Suppressor macrophage (primary cell): ENCODE results near the gene ARPC2.

Experiments used
- DNase-seq, 4 experiments: peaks; one replicate each; pipeline ENCODE4 v3.0.0-alpha.2; 2020 to 2022

Gene ARPC2

DNA sequence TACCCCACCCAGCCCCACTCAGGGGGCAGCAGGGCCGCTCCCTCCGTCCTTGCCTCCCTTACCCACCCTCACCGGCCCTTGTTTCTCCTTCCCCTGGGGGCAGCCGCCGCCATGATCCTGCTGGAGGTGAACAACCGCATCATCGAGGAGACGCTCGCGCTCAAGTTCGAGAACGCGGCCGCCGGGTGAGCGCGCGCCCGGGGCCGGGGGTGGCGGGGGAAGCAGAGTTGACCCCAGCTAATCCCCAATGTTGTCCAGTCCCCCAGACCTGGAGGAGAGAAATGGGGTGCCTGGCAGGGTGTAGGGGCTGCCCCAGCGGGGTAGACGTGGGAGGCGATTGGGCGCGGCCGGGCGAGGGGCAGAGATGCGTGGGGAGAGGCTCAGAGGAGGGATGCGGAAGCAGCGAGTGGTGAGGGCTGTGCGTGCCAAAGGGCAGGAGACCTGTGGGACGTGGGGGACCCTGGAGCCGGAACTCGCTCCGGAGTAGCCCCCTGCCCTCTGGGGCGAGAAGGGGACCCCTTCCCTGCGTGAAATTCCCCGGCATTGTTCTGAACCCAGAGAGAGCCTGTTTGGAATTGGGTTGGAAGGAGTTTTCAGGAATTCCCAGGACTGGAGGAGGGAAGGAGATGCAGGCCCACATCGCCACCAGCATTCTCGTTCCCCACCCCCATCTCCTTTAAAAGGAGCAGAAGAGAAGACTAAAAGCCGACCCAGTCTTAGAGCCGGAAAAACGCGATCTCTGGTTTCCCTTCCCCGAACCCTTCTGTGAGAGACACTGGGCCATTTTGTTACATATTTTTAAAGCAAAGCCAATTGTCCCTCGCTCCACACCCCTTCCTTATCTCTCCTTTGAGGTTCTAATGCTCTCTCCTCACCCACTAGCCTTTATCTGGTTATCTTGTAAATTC lies 625 bp downstream of the ARPC2 start:
- peak; percentile 84 to 91 (median 89) for DNase-seq

DNA sequence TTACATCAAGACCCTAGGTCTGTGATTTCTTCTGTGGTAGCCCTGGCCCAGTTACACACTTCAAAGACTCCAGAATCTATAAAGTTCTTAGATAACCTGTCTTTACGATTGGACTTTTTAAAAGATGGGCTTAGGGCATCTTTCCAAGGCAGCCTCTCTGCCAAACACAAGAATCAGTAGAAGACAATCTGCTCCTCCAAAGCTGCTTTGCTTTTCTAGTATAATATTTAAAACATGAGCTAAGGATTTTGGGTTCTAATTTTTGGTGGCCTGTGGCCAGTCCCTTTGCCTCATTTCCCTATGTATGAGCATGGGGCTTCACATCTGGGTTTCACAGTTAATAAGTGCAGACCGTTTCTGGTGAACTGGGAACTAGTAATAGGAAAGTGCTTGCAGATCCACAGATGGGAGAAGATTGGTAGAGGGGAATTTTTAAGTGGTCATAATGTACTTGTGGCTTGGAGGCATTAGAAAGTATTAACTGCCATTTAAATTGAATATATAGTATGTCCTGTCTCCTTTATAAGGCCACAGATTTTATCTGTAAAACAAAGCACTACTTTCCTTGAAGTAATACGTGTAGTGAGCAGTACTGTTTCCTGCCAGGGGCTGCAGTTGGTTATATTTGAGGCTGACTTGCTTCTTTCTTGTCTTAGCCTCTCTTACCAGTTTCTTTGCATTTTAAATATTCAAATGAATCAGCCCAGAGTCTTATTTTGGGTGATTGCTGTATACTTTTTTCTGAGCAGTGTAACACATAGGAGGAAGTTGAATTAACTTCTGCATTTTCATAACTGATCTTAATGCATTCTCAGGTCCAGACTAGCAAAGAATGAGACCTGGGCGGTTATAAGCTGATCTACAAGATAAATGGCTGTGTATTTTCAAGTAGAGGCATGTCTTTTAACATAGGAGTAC lies 1.5 kb downstream of the ARPC2 start:
- peak; percentile 39 to 83 (median 62) for DNase-seq

DNA sequence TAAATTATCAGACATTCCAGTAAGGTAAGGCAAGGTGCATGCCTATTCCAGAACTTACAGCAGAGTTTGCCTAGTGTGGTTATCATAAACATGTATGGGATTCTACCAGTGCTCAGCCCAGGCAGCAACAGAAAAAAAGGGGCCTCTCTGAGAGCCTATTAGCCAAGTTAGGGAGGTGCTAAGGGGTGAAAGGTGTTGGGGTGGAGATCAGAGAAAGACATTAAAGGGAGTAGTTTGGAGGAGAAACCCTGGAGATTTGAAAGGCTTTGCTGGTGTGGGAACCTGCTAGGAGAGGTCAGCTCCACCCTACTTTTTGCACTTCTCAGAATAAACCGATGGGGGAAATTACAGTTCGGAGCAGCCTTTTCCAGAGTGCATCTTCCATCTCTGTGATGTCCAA lies 2.9 kb downstream of the ARPC2 start:
- peak in 2 of 4 experiments; percentile 24 to 32 for DNase-seq

DNA sequence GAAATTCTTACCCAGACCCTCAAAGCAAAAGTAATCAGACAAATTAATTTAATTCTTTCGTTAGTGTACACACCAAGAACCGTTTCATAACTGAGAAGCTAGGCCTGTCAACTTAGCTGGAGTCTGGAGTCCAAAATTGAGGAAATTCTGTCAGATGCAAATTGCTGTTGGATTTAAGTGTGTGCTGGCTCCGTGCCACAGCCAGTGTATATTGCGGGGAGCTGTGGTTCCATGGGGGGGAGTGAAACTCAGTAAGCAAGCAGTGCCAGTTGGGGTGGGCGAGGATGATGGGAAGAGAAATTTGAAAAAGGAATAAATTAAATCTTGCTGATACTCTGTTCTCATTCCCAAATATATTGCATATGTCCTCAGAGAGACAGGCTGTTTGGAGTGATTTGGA lies 4.0 kb downstream of the ARPC2 start:
- peak in 3 of 4 experiments; percentile 53 to 73 (median 57) for DNase-seq

DNA sequence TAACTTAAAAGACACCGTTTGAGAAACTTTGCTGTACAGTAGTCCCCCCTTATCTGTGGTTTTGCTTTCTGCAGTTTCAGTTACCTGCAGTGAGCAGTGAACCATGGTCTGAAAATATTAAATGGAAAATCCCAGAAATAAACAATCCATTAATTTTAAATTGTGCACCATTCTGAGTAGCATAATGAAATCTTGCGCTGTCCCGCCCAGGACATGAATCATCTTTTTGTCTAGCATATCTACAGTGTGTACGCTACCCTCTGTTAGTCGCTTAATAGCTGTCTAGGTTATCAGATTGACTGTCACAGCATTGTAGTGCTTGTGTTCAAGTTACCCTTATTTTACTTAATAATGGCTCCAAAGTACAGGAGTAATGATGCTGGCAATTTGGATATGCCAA lies 6.1 kb downstream of the ARPC2 start:
- DNase-seq = no peak

DNA sequence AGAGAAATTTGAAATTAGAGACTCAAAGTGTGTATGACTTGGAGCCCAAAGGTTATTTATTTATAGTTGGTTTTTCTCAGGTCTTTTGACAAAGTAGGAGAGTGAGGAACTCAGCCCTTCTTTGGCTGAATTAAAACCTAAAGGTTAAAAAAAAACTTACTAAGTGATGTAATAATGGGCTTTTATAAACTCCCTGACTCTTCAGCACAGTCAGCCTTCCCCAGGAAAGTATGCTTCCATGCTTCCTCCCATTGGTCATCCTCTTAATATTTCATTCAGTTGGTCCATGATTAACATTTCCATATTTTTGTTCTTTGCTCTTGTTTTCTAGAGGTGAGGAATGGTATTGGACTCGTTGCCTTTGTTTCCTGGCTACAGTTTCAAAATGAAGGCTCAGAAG lies 7.2 kb downstream of the ARPC2 start:
- DNase-seq = peak in 1 of 4 experiments; percentile 35

DNA sequence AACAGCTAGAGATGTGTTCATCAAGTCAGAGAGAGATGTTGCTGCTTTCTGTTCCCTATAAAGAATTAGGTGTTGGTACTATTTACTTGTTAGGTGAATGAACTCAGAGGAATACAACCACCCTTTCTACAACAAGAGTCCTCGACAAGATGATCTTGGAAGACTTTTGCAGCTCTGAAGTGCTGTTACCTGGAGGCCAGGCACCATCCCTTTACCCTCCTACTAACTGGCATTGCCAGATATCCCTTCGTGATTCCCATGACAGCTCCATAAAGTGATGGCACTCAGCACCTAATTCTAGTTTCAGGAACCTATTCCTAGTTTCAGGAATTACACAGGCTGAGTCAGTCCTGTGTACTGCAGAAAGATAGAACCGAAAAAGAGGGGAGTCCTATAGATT lies 9.9 kb downstream of the ARPC2 start:
- no peak for DNase-seq

DNA sequence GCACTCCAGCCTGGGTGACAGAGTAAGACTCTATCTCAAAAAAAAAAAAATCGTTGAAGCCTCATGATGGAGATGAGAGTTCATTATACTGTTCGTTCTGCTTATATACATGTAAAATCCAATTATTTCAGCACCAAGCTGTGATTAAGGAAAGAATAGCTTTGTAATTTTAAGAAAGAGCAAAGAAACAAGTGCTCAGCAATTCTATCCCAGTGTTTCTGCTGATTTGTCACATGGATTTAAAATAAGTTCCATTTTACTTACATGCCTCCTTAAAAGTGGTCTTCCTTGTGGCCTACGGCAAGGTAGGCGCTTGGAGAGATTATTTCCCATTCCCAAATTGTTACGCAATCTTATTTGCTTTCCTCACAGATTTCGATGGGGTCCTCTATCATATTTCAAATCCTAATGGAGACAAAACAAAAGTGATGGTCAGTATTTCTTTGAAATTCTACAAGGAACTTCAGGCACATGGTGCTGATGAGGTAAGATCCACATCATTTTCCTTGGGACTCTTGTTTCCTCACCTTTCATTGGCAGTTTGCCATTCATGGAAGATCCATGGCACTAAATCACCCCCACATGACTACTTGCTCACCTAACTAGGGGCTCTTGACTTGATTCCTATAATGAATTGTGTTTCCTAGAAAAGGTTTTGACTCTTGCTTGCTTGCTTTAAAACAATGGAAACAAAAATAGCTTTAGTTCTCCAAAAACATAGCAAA lies 11.5 kb downstream of the ARPC2 start:
- DNase-seq = peak; percentile 32 to 76 (median 52)

DNA sequence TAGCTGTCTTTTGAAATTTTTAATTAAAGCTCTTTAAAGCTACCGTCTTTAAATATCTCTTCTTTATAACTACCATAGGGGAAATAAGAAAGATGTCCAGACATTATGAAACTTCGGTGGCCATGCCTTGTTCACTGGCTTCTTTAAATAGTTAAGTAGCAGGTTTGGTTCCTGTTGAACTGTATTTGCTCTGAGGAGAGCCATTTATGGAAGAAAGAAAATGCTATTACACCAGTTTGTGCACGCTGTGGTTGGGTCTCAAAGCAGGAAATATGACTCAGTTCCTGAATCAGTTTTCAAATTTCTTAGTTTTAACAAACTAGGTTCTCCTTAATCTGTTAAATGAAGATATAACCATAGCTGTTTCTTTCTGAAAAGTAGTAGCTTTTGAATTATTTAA lies 12.2 kb downstream of the ARPC2 start:
- peak; percentile 72 to 94 (median 86) for DNase-seq

DNA sequence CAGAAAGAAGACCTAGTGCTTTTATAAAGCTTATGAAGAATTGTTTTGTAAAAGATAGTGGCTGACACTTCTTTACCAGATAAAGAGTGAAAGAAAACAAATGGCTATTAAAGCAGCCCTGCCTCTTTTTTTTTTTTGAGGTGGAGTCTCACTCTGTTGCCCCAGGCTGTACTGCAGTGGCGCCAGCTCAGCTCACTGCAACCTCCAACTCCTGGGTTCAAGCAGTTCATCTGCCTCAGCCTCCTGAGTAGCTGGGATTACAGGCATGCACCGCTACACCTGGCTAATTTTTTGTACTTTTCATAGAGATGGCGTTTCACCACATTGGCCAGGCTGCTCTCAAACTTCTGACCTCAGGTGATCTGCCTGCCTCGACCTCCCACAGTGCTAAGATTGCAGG lies 12.9 kb downstream of the ARPC2 start:
- no peak for DNase-seq

DNA sequence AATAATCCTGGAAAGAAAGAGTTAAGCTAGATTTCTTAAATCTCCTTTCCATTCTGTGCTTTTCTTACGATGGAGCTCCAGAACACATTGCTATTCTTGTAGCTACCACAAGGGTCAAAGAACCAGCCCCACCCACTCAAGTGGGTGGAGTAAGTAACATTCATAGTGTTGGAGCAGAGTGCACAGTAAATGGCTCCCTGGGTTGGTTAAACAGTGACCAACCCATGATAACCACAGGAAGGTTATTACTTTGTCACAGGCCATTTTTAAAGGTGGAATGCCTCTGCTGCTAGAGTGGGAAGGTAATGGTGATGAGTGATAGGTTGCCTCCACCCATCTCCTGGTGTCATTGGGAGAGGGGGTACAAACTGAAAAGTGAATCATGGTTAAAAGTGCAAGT lies 13.9 kb downstream of the ARPC2 start:
- peak in 3 of 4 experiments; percentile 49 to 65 (median 61) for DNase-seq

DNA sequence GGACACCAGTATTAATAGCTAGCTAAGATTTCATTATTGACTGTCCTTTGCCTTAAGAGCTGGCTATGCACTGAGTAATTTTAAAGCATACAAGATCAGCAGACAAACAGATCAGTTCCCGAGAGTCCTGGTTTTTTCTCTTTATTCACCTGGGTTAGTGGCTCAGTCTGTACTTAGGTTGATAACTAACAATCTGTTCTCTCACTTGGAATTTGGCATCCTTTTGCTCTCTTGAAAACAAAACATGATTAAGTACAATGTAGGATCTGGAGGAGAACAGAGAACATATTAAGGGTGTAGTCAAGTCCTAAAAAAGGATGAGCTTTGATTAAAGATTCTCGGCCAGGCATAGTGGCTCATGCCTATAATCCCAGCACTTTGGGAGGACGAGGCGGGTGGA lies 16.6 kb downstream of the ARPC2 start:
- DNase-seq = no peak

DNA sequence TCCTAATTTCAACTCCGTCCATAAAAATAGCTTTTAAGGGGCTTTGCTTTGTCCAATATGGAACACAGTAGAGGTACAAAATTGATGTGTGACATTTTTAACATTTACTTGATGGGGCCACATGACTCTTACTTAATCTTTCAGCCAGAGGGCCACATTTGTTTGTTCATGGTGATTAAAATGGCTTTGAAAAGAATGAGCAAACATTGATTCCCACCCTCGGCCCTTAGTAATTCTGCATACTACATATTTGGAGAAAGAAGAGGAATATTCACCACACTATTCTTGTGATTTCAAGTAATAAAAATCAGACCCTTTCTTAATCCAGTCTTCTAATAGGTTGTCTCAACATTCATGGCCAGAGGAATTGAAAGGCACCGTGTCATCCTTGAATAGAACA lies 17.5 kb downstream of the ARPC2 start:
- DNase-seq = no peak

DNA sequence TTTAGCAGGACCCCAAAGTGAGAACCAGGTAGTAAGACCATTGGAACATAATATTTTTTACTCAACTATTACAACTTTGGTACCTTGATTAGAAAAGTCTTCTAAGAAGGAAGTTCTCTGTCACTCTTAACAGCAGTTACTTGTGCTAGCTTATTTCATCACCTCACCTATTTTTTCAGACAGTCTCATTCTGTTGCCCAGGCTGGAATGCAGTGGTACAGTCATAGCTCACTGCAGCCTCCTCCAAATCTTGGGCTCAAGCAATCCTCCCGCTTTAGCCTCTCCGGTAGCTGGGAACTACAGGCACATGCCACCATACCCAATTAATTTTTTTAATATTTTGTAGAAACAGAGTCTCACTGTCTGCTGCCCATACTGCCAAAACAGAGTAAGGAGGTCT lies 18.0 kb downstream of the ARPC2 start:
- no peak for DNase-seq

DNA sequence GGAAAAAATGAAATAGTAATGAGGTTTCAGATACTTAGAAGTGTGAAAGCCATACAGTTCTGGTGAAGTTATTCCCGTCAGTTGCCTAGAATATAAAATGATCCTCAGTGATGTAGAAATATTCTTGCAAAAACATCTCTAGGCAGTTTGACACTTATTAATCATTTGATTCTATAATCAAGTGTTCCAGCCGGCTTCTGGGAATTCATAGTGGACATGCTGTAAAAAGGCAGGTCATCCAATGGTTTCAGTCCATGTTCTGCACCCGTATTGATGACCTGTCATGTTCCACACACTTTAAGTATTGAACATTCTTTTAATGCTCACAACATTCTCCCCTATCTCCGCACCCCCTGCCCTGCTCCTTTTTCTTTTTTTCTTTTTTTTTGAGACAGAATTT lies 19.8 kb downstream of the ARPC2 start:
- no peak for DNase-seq

DNA sequence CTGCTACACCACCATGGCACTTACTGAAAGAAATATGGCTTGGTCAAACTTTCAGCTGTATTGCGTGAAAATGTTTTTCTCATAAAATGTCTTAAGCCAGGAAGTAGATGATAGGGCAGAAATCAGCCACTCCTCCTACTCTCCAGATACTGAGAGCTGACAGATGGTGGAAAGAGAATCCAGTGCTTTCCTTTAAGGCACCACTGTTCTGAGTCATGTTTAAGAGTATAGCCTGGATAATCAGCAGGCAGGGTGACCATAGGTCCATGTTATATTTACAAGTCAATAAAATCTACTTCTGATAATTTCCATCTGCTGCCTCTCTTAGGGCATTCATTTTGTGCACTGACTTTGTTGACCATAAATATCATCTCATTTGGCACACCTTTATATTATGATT lies 21.9 kb downstream of the ARPC2 start:
- no peak for DNase-seq

DNA sequence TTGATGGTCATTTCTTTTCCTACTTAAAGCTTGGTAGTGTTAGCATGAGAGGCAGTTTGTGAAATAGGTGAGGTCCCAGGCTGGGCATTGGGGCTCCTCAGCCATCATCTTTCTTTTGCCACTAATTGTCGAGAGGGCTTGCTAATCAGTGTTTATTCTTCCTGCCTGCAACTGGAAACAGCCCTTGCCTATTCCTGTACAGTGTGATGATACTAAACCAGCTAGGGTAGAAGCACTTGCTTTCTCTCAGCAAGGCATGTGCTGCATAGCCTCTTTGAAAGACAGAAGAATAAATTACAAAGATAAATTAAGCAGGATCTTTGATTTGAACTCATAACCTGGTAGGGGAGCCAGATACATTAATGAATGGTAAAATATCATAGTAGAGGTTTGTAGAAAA lies 27.2 kb downstream of the ARPC2 start:
- DNase-seq = no peak

DNA sequence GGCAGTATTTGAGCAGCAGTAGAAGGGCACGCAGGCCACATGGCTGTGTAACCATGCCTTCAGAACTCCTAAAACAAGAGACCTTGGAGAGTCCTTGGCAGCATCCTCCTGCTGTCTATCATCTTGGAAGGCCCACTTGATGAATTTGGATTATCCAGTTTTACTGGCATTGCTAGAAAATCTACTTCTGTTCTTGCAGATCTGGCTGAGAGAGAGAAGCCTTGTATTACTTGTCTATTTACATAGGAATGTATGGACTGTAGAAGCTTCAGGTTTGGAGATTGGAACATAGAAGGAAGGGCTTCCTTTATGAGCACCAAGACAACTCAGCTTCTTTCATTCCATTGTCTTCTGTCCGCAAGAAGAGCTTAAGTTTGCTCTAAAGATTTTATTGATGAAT lies 27.7 kb downstream of the ARPC2 start:
- no peak for DNase-seq

DNA sequence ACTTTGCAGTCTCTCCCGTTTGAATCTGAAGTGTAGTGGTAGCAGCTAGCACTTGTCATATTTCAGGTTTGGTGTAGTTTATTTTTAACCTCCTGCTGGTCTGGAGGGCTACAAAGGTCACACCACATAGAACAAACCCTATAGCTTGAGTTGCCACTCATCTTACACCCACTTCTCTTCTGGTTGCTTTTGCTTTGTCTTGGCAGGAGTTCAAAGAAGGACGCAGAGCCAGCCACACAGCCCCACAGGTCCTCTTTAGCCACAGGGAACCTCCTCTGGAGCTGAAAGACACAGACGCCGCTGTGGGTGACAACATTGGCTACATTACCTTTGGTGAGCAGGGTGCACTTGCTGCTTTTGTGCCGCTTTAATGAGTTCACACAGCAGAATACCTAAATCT lies 28.2 kb downstream of the ARPC2 start:
- DNase-seq = no peak

DNA sequence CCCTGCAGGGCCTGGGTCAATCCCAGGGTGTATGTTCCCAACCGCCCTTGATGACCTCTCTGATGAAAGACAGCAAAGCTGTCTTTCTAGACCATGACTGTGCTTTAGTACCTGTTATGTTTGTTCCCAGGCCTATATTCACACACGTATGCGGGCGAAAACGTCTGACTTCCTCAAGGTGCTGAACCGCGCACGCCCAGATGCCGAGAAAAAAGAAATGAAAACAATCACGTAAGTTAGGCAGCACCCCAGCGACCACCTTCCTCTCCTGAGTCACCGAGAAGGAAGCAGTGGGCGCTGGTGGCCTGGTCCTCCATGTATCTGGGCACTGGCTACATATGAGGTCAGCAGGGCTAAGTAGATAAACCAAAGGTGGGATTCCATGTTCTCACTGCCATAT lies 32.7 kb downstream of the ARPC2 start:
- DNase-seq = peak in 2 of 4 experiments; percentile 47 to 52

DNA sequence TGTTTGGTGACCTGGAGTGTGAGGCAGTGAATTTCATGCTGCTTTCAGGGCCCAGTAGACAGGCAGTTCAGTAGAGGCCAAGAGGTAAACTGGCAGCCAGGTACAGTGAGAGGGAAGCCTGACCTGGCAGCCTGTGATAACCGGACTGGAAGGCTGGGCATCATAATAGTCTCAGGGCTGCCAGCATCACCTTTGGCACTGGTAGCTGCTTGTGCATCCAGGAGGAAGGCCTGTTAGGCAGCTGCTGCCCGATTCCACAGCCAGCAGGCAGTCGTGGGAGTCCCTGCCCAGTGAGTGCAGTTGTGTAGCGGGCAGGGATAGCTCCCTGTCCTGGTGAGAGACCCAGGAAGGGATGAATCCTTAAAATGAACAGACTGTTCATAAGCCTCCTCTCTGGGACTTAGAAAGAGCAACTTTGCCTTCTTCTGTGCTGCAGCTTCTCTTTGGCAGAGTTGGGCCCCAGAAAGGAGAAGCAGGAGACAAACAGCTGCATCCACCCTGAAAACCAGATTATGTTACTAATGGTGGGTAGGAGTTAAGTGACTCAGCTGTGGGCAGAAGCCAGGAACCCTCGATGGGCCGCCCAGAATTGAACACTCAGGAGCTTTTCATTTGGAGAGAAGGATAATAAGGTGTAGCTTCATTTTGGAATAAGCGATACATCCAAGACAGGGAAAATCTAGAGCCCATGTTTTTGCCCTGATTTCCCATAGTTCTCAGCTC lies 35.7 kb downstream of the ARPC2 start:
- peak; percentile 72 to 85 (median 78) for DNase-seq

DNA sequence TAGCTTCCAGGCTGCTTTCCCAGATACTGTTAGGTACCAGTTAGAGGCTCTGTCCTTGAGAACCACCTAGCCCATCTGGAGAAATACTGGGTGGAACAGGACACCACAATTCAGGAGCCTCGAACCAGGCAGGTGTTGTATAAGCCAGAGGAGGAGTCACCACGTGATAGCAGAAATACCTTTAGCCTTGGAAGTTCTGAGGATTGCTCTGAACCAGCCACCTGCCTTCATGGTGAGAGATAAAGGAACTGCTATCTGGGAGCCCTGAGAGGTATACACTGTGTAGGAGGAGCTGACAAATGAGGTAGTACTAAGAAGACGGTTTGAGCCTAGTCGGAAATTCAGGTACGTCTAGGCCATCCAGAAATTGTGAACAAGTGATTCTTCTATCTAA lies 36.2 kb downstream of the ARPC2 start:
- DNase-seq = no peak
